GM19324 (cell line): ENCODE results near the gene LRCH1.
"Not testable (repeated sequence)": the region's sequence is repeated elsewhere in the genome, so short reads cannot be mapped to it uniquely, and the experiment has no call there.

Experiments used
- ATAC-seq: cut with Tn5 transposase; IDR thresholded peaks from one replicate; pipeline ENCODE4 v1.9.1; 2021; ENCODE audit warnings: mild to moderate bottlenecking, moderate library complexity; ENCODE audit not compliant: unreplicated experiment, low FRiP score

Gene LRCH1, protein sequence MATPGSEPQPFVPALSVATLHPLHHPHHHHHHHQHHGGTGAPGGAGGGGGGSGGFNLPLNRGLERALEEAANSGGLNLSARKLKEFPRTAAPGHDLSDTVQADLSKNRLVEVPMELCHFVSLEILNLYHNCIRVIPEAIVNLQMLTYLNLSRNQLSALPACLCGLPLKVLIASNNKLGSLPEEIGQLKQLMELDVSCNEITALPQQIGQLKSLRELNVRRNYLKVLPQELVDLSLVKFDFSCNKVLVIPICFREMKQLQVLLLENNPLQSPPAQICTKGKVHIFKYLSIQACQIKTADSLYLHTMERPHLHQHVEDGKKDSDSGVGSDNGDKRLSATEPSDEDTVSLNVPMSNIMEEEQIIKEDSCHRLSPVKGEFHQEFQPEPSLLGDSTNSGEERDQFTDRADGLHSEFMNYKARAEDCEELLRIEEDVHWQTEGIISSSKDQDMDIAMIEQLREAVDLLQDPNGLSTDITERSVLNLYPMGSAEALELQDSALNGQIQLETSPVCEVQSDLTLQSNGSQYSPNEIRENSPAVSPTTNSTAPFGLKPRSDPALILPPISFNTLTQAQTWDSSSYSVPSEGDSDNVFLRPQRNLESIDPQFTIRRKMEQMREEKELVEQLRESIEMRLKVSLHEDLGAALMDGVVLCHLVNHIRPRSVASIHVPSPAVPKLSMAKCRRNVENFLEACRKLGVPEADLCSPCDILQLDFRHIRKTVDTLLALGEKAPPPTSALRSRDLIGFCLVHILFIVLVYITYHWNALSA

GRCh38 chr13:46552889-46553520 lies at the start of gene LRCH1:
Gene LRCH1 (plus strand): TSS chr13:46553170. CDS start chr13:46553397, 227 bp downstream.
- peak; percentile 63 for ATAC-seq

GRCh38 chr13:46504036-46504435 lies 48.9 kb upstream of the LRCH1 start:
- ATAC-seq: no peak

DNA sequence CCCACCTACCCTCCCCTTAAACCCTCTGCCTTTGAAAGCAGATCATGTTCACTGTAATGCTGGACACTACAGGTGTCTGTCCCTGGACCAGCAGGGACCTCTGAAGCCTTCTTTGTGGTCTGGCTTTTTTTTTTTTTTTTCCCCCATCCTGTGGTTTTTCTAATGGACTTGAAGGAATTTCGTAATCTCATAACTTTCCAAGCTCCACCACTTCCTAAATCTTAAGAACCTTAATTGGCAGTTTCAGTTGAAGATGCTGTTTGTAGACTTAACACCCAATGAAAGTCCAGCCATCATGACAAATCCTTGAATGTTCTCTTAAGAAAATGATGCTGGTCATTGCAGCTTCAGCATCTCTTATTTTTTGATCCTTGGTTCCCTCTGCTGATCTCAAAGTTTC lies 45.0 kb upstream of the LRCH1 start:
- ATAC-seq: no peak

GRCh38 chr13:46509981-46510380 lies 43.0 kb upstream of the LRCH1 start:
- no peak for ATAC-seq

- ATAC-seq: no peak
Measured at GRCh38 chr13:46515803-46516202, 37.2 kb upstream of the LRCH1 start.

- ATAC-seq: no peak
Measured at GRCh38 chr13:46516599-46517338, 36.2 kb upstream of the LRCH1 start.

DNA sequence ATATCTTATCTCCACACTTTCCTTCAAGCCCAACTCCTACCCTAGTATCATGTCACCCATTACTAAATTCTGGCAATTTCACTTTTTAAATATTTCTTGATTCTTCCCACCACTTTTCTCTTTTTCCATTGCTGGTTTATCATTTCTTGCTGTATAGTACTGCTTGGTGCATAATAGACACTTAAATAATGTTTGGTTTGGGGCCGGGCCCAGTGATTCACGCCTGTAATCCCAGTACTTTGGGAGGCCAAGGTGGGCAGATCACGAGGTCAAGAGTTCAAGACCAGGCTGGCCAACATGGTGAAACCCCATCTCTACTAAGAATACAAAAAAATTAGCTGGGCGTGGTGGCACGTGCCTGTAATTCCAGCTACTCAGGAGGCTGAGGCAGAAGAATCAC lies 35.2 kb upstream of the LRCH1 start:
- not testable (repeated sequence) for ATAC-seq

- no peak for ATAC-seq
Measured at GRCh38 chr13:46519182-46519581, 33.8 kb upstream of the LRCH1 start.

DNA sequence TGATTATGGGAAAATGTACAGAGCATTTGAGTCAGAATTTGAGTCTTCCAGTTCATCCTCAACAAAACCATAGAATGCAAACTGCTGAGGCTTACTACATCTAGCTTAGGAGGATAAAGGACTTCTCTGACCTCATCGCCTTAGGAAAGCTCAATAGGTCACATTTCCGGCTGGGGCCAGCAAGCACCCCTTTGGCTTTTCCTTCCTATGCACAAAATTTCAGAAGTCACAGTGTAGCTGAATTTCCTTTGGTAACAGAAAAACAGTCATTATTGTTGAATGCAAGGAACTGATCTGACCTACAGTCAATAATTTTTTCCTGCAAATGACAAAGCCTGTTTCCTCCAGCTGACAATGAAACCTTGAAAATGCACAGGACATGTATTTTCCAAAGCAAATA lies 32.8 kb upstream of the LRCH1 start:
- no peak for ATAC-seq

- no peak for ATAC-seq
Measured at GRCh38 chr13:46521486-46521885, 31.5 kb upstream of the LRCH1 start.

- no peak for ATAC-seq
Measured at GRCh38 chr13:46521921-46522747, 30.8 kb upstream of the LRCH1 start.

DNA sequence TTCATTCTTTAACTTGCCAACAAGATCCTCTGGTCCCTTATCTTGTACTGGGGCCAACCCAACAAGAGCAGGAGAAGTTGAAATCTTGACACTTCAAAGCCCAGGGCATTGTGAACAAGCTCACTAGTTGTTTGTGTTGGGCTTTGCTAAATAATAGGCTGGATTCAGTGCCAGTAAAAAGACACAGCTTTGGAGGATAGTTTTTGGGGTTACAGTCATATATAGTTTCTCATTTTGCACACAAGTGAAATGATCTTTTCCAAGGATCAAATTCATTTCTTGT lies 30.3 kb upstream of the LRCH1 start:
- ATAC-seq: no peak

DNA sequence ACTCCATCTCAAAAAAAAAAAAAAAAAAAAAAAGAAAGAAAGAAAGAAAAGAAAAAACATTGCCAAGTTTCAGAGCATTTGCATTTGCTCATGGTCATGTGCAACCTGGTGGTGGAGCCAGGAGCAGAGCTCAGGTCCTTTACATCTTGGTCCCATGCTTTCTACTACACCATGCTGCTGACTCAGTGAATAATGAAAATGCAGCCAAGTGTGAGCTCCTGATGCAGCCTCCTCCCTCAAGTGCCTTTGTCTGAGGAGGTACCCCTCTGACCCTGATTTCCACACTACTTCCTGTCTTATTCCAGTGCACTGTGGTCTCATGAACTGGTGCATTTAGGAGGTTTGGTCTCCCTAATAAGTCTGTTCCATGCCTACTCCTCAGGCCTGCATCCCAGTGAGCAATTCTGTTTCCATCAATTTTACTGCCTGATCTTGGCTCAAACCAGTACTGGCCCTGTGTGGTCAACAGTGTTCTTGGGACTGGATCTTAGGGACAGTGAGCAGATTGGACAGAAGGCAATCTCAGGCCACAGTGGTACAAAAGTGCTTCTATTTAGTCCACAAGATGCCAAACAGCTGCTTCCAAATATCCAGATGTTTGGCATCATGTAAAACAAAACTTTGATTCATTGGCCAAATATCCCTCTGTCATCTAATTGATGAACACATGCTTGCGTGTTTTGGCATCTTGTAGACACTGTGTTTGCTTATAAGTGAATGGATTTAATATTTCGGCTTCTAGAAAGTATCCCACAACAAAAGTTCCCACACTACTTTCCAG lies 28.8 kb upstream of the LRCH1 start:
- no peak for ATAC-seq

DNA sequence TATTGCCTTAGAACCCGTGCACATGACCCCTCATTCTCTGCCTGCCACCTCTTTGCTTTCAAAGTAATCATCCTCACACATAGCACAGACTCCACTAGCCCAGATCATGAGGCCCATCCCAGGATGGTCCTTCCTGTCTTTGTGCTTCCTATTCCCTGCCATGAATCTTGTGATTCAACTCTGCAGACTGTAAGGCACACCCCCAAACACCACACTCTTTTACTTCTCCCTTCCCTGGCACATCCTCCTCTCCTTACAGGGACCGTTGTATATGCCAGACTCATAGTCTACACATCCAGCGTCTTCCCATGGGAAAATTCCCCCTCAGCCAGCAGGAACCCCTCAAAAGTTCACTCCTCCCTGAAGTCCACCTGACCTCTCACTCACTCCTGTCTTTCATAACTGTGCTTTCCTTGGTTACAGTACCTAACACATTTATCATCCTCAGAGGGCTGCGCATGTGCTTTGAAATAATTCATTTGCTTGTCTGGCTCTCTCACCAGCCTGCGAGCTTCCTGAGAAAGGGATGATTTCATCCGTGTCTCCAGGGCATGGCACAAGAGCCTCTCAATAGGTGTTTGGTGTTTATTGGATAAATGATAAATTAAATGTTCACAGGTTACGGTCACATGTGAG lies 26.8 kb upstream of the LRCH1 start:
- ATAC-seq: no peak

GRCh38 chr13:46526740-46527139 lies 26.2 kb upstream of the LRCH1 start:
- no peak for ATAC-seq

GRCh38 chr13:46527237-46527636 lies 25.7 kb upstream of the LRCH1 start:
- no peak for ATAC-seq

- no peak for ATAC-seq
Measured at GRCh38 chr13:46529216-46529919, 23.6 kb upstream of the LRCH1 start.
